Measurements from ENCODE around the gene NUDT14.

DNA sequence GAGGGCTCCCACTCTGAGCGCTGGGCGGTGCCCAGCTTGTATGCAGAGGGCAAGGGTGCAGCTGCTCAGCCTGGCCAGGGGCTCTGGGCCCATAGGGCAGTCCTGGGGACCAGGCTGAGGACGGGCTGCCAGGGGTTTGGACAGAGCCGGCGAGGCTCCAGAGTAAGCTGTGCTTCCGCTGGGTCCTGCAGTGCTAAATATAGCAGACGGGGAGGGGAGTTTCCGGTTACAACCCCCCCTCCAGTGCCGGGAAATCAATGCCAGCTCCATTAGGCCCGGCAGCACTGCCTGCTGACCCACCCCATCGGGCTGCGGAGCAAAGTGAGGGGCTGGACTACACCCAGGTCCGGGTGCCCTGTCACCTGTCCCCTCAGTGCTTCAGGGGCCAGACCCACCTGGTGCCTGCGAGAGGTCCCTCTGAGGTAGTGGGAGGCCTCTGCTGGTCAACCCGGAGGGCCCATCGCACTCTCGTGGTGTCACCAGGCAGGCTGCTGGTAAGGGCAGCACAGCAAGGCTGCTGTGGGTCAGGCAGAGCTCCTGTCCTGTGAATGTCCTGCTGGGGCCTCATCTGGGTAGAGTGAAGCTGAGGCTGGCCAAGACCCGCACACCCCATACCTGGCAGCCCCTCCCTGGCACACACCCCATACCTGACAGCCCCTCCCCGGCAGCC, 10.0 kb downstream of the NUDT14 start:
- TF ChIP-seq, protein P1, sequence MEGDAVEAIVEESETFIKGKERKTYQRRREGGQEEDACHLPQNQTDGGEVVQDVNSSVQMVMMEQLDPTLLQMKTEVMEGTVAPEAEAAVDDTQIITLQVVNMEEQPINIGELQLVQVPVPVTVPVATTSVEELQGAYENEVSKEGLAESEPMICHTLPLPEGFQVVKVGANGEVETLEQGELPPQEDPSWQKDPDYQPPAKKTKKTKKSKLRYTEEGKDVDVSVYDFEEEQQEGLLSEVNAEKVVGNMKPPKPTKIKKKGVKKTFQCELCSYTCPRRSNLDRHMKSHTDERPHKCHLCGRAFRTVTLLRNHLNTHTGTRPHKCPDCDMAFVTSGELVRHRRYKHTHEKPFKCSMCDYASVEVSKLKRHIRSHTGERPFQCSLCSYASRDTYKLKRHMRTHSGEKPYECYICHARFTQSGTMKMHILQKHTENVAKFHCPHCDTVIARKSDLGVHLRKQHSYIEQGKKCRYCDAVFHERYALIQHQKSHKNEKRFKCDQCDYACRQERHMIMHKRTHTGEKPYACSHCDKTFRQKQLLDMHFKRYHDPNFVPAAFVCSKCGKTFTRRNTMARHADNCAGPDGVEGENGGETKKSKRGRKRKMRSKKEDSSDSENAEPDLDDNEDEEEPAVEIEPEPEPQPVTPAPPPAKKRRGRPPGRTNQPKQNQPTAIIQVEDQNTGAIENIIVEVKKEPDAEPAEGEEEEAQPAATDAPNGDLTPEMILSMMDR (conservative IDR thresholded peaks at IDR 0.05) = no peak
- no peak for TF ChIP-seq EZH2 (IDR thresholded peaks at IDR 0.05; ENCODE audit: low read depth)
